Left renal cortex interstitium (tissue), 4 donors: ENCODE results near the gene WARS2. TPM values are rescaled to one million over a fixed set of nuclear protein-coding genes. Genes with fewer than 3 reads are reported as not detected.

ENCODE experiments used
- DNase-seq, 4 donors: peaks; one replicate each; pipeline ENCODE4 v3.0.0-alpha.2; 2013; ENCODE audit warnings: low read depth in 4 of 4, low spot score in 2 of 4, missing footprints in 1 of 4
- polyA plus RNA-seq, 4 donors: library from polyadenylated mRNA; unstranded; fragments of 120-200 nt; gene quantifications; one replicate each; pipeline ENCODE4 v1.2.1, GENCODE V29; 2013; ENCODE audit not compliant: insufficient read length in 4 of 4

The WARS2 gene
- polyA plus RNA-seq, 4 donors: 18.0 to 24.8 (median 19.7) TPM

DNA sequence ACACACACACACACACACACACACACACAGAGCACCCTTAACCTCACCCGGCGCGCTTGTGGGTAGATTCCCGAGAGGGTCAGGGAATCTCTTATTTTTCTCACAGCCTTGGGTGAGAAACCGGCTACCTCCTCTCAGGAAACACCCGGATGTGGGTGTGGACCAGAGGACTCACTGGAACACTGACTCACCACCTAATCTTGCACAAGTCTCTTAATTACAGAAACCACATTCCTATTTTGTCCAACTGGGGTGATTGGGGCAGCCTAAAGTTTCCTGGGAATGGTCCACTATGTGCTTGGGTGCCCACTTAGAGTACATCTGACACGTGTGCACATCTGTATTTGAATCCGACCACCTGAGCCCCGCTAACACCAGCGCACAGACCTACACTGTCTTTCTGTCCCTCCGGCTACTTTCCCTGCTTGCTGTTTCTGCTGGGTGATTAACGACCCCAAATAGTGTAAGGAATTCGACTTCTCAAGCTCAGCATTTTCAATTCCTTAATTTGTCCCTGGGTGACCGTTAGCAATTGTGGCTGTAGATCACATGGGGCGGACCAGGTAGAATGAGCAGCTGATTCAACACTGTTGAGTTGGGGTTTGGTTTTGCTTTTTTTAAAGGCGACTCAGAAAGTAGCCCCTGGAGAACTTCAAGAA lies 138.3 kb downstream of the WARS2 start:
- no peak for DNase-seq

- DNase-seq: no peak
Measured at GRCh38 chr1:119001181-119002027, 139.0 kb downstream of the WARS2 start.

DNA sequence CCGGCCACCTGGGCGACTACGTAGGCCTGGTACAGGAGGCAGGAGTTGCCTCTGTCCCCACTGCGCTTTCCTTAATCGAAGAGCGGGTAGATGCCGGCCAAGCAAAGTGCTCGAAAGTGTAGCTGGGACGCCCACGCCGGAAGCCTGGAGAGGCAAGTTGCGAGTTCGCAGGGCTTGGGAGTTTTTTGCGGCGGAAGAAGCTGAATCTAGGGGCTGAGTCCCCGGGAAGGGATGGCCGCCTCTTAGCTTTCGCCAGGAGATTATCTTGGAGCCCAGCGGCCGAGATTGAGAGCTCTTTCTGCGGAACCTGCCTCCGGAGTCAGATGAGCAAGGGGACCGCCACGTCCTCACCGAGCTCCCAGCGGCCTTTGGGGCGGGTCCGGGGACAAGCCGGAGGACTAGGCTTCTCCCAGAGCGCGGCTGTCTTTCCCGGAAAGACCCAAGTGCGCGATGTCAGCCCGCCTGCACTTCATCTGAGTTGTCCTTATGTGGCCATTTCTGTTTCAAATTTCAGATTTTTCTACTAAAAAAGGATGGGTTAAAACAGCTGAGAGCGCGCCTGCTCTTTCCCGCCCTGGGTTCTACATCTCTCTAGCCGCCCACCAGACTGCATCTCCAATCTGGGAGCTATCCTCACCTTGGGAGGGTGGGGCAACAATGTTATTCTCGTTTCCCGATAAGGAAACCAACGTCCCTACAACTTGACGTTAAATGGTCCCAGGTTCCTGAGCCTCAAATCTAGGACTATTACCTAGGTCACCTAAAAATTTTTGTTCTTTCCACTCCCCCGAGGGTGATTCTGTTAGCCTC lies 139.9 kb downstream of the WARS2 start:
- DNase-seq: no peak

DNA sequence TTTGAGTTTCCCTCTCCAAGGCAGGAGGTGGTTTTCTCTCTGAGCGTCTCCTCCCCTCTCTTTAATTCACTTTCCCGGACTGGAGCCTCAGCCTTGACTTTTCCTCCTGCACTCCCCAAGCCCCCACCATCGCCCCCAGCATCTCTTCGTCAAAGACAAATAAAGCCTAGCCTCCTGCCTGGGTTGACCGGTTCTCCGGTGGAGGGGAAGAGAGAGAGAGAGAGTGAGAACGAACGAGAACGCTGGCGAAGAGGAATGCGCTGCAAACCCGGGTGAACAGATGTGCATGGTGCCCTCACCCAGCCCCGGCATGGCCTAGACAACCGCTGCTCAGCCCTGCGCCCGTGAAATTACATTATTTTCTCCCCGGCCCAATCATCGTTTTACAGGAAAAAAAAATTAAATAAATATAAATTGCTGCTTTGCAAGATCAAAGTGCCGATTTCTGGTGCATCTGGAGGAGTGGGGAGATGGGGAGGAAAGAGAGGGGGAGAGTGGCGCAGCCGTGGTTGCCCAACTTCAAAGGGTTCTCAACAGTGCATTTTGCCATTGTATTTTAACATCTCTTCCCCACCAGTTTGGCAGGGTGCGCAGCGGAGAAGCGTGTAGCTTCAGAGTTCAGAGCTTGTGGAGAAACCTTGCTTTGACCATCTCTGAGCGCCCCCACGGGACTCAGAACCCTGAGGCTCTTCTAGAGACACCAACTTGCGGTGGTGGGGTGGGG lies 140.9 kb downstream of the WARS2 start:
- DNase-seq: no peak

GRCh38 chr1:118998171-118998570 lies 142.3 kb downstream of the WARS2 start:
- DNase-seq: no peak

GRCh38 chr1:118997225-118997624 lies 143.2 kb downstream of the WARS2 start:
- DNase-seq: no peak

- DNase-seq: no peak
Measured at GRCh38 chr1:118995312-118996016, 145.0 kb downstream of the WARS2 start.

DNA sequence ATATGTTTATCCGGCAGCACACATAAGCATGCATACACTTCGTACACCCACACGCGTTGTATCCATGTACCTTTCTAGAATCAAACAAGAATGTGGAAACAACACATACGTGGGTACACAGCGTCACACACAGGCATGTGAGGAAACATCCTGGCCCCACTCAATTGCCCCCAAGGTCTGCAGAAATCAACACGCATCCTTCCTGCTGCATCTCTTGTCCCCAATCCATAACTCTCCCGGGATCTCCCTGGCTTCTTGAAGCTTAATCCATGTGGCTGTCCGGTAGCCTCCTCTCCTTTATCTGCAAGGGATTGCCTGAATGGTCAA lies 146.8 kb downstream of the WARS2 start:
- DNase-seq: no peak

- DNase-seq: no peak
Measured at GRCh38 chr1:118992868-118993699, 147.4 kb downstream of the WARS2 start.

DNA sequence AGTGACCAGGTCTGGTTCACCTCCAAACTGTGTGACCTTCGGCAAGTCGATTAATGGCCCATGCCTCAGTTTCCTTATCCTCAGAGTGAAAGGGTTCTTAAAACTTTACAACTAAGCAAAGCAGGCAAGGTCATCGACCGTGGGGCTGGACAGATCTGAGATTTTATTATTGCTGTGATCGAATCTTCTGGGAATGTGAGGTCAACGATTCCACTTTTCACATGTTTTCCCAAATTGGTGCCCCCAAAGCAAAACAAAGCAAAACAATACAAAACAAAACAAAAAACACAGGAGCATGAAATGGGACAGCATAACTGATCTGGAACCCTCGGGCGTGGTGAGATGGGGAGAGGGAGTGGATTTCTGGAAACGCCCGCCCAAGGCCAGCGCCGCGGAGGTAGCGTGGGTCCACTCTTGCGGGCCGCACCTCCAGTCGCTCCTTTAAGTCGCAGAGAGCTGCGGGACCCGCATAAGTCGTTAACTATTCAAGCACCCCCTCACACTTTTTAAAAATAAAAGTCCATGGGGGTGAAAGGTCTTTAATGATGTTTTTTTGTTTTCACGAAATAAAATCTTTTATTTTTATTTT lies 148.1 kb downstream of the WARS2 start:
- no peak for DNase-seq

DNA sequence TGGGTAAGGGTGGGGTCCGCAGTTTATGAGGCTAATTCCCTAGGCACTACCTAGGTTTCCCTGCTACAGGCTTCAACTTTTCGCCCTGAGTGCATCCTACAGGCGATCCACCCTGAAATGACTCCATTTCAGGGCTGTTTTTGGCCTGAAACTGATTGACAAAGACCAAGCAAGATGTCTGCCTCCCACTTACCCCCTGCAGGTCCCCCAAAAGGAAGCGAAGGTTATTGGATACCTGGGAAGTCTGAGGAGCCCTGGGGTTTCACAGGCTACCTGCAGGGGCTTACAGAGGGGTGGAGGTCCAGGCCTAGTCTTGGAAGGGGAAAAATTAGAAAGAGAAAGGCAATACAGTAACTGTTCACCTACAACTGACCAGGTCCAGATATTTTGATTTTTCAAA lies 149.0 kb downstream of the WARS2 start:
- no peak for DNase-seq

DNA sequence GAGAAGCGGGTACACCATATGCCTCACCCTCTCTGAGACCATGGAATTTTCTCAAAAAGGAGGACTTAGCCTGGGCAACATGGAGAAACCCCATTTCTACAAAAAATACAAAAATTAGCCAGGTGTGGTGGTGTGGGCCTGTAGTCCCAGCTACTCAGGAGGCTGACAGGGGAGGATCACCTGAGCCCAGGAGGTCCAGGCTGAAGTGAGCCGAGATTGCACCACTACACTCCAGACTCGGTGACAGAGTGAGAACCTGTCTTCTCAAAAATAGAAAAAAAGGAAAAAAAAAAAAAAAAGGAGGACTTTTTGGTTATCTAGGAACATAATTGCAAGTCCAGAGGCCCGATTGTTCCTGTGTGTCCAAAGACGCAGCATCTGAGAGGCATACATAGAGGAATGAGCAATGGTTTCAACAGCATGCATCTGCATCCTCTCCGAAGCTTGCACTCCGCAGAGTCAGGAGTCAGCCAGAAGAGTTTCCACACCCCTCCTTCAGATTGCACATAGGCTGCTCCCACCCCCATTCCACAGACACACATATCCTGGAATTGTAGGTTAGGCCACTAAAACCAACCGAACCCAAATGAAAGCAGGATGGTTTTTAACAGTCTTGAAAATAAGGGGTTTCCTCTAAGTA lies 149.8 kb downstream of the WARS2 start:
- no peak for DNase-seq

- DNase-seq: no peak
Measured at GRCh38 chr1:118989878-118990378, 150.5 kb downstream of the WARS2 start.

GRCh38 chr1:118989006-118989815 lies 151.2 kb downstream of the WARS2 start:
- DNase-seq: no peak

GRCh38 chr1:118988186-118989005 lies 152.1 kb downstream of the WARS2 start, which contains the start of gene TBX15:
Gene TBX15, minus strand, starts transcription at chr1:118988343. Its CDS starts 548 bp downstream, at chr1:118987795.
- DNase-seq: no peak

DNA sequence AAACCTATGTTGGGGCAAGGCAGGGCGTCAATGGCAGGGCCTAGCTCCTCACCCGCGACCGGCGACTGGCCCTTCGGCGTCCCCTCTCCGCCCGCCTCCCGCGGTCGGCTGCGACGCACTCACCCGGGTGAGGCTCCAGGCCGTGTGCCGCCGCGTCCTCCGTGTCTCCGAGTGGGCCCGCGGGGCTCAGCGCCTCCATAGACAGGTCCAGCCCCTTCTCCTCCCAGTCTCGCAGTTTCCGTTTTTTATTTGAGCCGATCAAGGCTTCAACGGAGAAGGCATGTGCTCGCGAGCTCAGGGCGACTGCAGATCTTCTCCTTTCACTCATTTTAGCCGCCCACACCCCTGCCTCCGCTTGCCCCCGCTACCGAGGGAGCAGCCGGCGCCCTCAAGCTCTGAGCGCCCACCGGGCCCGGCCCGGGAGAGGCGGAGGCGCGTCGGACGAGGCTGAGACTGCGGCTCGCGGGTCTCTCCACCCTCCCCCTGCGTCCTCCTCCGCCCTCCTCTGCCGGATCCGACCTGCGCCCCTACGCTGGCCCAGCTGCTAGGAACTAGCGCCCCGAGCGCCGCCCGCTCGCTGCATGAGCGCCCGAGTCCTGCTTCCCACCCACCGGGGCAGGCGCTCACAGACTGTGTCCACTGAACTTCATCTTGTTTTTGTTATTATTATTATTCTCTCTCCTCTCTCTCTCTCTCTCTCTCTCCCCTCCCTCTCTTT lies 152.8 kb downstream of the WARS2 start:
- DNase-seq: no peak
